DMS 273 (cell line): ENCODE data around the gene MIEF2.

Experiments
- DNase-seq: peaks from one replicate; lab custom pipeline; 2025; ENCODE audit not compliant: unreplicated experiment; lab: John Stamatoyannopoulos, UW

The MIEF2 gene

DNA sequence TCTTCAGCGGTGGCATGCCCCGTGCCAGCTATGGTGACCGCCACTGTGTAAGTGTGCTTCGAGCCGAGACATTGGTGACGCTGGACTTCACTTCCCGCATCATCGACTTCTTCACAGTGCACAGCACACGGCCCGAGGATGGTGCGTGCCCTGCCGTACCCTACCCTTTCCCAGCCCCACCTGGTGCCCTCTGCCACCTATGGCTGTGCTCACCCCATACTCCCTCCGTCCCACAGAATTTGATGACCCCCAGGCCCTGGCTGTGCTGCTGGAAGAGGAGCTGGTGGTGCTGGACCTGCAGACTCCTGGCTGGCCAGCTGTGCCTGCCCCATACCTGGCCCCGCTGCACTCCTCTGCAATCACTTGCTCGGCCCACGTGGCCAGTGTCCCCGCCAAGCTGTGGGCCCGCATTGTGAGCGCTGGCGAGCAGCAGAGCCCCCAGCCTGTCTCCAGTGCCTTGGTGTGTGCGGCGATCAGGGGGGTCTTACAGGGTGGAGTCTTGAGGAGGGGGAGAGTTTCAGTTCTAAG is 25.5 kb upstream of the MIEF2 start:
- DNase-seq: no peak

DNA sequence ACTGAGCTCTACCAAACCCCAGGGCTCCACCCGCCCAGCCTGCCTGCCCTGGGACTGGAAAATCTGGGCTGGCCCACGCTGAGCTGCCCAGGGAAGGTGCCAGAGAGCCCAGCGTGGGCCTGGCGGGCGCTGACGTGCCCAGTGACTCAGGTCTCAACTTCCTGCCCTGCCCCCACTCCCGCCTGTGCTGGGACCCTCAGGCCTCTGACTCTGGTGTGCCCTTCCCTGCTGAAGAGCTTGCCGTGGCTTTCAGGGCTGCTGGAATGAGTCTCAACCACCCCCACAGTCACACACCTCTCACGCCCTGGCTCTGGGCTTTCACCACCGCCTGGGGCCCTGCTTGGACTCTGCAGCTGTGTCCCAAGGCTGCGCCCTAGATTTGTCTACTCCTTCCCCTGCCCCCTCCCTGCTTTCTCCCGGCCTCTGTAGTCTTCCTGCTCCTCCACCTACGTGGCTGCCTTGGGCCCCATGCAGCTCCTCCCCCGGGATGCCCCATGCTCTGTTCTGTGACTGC is 24.7 kb upstream of the MIEF2 start:
- no peak for DNase-seq

DNA sequence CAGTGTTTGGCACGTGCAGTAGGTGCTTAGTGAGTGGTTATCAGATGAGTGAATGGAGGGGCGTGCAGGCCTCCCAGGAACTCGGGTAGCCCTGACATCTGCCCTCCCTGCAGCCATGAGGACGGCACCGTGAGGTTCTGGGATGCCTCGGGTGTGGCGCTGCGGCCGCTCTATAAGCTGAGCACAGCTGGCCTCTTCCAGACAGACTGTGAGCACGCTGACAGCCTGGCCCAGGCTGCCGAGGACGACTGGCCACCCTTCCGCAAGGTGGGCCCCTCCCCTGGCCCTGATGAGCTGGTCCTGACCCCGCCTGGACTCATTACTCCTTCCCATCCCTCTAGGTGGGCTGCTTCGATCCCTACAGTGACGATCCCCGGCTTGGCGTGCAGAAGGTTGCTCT is 24.0 kb upstream of the MIEF2 start:
- no peak for DNase-seq

DNA sequence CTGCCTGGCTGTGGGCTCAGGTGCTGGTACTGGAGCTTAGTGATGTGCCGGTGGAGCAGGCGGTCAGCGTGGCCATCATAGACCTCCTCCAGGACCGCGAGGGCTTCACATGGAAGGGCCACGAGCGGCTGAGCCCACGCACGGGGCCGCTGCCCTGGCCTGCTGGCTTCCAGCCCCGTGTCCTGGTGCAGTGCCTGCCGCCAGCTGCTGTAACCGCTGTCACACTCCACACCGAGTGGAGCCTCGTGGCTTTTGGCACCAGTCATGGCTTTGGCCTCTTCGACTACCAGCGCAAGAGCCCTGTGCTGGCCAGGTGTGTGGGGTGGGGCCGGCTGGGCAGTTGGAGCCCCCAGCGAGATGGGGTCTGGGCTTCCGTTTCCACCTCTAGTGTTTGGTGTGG is 23.0 kb upstream of the MIEF2 start:
- no peak for DNase-seq

DNA sequence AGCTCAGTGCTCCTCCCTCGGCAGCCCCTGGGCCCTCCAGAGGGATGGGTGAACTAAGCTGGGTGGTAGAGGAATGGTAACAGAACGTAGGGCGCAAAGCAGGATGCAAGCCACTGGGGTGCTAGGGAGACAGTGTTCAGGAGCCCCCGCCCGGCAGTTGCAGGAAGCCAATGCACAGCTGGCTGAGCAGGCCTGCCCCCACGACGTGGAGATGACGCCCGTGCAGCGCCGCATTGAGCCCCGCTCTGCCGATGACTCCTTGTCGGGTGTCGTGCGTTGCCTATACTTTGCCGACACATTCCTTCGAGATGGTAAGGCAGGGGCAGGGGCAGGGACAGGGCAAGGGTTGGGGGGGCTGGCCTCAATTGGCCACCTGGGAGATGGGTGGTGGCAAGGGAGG is 22.2 kb upstream of the MIEF2 start:
- DNase-seq: no peak

DNA sequence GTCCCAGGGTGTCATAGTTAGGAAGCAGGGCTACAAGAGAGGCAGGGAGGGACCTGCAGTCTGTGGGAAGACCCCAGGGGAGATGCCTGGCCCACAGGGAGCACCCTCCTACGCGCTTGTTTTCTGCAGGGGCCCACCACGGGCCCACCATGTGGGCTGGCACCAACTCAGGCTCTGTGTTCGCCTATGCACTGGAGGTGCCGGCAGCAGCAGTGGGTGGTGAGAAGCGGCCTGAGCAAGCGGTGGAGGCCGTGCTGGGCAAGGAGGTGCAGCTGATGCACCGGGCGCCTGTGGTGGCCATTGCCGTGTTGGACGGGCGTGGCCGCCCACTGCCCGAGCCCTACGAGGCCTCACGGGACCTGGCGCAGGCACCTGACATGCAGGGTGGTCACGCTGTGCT is 20.0 kb upstream of the MIEF2 start:
- DNase-seq: no peak

DNA sequence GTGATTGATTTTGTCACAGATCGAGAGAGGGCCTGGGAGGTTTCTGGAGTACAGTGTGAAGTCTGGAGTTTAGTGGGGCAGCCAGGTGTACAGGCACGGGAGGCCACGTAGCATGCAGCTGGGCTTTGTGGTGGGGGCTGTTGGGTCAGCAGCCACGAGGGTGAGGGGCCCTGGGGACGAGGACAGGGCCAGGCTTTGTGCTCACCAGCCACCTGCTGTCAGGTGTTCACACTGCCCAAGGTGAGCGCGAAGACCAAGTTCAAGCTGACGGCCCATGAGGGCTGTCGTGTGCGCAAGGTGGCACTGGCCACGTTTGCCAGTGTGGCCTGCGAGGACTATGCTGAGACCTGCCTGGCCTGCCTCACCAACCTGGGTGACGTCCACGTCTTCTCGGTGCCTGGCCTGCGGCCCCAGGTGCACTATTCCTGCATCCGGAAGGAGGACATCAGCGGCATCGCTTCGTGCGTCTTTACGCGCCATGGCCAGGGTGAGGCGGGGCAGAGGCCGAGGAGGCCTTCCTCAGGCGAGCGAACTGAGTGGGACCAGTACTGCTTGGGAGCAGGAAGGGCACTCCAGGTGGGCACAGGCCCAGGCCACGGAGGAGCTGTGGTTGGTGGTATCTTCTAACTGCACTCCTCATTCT is 19.1 kb upstream of the MIEF2 start:
- DNase-seq: no peak

DNA sequence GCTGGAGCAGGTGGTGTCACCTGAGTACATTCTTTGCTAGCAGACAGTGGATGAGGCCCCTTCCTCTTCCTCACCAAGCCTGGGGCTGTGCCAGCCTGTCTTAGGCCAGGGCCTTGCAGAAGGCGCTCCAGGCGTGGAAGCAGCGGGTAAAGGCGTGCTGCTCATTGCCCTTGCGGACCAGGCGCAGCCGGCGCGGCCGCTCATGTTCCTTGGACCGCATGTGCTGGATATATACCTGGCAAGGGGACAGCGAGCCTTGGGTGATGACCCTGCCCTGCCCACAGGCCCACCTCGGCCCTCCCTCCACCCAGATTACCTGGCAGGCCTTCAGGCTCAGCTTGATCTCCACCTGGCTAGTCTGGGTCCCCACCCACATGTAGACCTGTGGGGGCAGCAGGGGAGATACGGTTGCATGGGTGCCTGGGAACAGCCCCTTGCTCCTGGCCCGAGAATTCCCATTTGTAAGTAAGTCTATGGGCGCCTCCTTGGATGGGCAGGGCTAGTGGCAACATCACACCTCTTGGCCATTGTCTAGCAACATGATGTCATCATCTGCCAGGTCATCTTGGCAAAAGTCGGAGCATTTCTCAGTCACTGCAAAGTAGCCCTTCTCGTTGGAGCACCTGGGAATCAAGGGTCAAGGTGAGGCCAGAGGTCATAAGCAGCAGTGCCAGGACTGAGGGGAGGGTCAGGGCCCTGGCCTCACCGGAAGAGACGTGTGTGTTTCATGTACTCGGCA is 15.3 kb upstream of the MIEF2 start:
- no peak for DNase-seq

DNA sequence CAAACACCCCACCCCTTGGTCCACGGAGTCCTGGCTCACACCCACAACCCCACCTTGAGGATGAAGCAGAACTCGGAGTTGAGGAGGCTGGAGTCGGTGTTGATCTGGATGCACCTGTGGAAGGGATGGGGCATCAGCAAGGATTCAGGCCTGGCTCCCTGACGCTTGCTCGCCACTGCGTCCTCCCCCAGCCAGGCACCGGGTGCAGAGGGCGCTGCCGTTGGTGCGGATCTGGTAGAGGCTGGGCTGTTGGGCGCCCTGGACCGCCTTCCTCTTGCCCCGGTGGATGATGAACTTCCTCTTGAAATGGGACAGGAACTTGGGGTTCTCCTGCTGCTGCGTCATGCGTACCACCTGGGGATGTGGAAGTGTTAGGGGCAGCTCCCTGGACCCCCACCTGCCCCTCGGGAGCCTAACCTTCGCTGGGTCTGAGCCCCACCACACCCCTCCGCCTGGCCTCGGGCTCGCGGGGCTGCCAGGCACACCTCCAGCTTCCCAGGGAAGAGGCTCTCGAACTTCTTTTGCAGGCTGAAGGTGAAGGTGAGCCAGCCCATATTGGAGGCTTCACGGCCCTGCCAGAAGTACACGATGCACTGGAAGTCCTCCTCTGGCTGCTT is 14.2 kb upstream of the MIEF2 start:
- DNase-seq: no peak

DNA sequence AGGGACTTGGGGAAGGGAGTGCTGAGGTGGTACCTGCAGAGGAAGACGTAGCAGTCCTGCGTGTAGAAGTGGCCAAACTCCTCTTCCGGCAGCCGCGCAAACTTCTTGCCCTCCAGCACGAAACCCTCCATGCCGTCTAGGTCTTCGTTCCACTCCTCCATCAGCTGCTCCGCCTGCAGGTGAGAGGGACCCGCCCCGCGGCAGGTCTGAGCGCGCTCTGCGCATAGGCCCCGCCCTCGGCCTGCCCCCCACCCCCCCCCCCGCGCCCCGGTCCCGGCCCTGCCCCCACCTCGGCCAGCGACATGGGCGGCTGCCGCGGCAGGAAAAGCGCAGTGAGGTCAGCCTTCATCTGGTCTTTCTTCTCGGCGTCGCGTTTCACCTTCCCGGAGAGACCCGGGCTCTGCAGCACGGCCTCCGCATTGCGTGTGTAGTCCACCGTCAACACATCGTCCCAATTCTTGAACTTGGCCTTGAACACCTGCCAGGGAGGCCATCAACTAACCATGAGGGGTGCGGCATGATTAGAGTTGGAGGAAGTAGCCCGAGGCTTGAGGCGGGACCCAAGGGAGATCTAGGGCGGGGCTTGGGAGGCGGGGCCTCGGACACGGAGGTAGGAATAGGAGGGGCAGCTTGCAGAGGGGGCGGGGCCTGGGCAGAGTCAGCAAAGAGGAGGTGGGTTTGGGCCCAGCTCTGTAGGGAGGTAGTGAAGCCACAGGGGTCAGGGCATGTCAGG is 13.4 kb upstream of the MIEF2 start:
- DNase-seq: peak; percentile 29

DNA sequence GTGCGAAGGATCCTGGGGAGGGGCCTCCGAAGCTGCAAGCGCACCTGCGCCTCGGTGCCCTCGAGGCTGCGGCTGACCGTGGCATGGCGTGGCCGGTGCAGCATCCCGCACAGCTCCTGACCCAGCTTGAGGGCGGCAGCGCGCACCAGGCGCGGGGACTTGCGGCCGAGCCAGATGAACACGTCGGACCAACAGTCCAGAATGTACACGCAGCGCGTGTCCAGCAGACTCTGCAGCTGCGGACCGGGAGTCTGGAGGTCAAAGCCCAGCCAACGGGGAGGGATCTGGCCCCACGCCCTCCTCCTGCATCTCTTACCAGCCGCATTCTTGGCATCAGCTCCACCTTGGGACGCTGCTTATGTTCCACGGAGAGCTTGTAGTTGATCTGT is 12.9 kb upstream of the MIEF2 start:
- no peak for DNase-seq

DNA sequence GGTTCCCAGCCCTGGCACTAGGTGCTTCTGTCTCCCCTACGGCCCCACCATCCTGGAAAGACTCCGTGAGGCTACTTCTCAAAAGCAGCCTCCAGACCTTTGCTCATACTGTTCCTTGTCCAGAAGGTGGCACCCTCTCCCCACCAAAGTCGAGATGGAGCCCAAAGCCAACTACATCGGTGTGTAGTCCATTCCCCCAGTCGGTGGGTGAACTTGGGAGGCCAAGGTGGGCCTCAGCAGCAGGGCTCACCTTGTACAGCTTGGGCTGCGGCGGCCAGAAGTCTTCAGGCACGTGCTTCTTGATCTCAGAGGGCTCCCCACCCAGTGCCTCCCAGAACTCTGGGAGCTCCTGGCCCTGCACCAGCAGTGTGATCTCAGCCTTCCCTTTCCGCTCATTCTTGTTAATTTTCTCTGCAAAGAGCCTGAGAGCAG is 12.1 kb upstream of the MIEF2 start:
- peak; percentile 81 for DNase-seq

DNA sequence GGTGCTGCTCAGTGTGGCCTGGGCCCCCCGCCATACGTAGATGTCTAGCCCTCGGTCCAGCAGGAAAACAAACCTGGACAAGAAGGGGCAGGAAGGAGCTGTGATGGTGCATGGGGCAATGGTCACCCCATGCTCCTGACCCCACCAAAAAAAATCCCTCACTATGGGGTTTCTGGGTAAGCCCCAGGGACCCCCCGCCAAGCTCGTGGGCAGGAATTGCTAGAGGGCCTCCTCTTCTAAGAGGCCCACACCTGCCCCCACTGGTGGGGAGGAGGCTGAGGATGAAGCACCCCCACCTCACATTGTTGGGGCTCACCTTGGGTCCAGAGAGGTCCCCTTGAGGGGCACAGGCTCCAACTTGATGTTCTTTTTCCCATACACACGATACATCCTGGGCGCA is 11.7 kb upstream of the MIEF2 start:
- no peak for DNase-seq

DNA sequence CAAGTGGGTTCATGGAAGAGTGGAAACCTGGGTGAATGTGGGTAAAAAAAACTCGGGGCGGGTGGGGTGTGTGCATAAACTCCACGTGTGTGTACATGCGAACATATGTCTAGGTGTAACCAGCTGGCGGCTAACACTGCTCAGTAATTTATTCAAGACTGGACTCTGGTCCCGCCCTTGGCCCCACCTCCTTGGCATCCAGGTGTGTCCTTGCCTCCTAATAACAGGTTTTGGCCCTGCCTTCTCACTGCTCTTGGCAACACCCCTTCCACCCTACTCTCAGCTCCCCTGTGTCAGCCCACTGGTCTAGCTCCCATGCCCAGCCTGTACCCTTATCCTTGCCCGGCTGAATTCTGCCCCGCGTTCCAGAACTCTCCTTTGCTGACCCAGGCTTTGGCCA is 10.2 kb upstream of the MIEF2 start:
- DNase-seq: peak; percentile 17

DNA sequence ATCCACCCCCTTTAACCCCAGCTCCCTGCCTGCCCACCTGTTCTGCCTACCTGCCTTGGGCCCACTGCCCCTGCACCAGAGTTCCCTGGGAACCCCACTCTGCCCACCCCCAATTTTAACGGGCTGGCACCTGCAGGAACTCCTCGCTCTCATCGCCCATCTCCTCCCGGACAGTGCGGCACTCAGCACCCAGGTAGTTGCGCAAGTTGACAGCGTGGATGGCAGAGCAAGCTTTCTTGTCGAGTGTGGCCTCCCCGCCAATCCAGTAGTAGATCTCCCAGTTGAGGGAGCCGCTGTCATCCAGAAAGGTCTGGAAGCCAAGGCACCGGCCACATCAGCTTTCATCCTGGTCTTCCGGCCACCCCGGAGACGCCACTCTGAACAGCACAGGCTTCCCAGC is 9.8 kb upstream of the MIEF2 start:
- no peak for DNase-seq

DNA sequence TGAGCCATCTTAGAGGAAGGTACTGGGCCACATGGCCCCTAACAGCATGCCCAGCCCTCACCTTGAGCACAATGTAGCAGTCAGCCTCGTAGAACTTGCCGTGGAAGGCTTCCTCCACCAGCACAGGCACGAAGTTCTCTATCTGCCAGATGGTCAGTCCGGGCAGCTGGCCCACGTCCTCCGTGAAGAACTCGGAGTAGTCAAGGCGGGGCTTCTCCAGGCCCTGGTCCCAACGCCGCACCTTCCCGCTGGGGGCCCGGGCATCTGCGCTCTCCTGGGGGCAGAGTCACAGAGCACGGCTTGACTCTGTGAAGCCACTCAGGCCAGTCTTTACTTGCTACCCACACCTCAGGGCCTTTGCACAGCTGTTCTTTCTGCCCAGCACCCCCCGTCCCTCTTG is 9.3 kb upstream of the MIEF2 start:
- DNase-seq: no peak

DNA sequence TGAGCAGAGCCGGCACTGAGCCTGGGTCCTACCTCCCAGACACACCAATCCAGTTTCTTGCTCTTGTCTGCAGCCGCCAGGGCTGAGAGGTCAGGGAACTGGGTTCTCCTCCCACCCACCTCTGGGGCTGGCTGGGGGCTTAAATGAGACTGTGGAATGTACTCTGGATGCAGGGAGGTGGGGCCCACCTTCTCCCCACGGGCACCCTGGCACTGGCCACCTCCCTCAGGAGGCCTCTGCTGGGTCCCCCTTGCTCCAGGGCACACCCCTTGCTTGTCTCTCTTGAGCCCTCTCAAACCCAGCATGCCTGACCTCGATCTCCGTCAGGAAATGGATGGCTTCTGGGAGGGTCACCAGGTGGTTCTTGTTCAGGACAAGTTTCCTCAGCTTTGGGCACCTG is 8.3 kb upstream of the MIEF2 start:
- DNase-seq: no peak

DNA sequence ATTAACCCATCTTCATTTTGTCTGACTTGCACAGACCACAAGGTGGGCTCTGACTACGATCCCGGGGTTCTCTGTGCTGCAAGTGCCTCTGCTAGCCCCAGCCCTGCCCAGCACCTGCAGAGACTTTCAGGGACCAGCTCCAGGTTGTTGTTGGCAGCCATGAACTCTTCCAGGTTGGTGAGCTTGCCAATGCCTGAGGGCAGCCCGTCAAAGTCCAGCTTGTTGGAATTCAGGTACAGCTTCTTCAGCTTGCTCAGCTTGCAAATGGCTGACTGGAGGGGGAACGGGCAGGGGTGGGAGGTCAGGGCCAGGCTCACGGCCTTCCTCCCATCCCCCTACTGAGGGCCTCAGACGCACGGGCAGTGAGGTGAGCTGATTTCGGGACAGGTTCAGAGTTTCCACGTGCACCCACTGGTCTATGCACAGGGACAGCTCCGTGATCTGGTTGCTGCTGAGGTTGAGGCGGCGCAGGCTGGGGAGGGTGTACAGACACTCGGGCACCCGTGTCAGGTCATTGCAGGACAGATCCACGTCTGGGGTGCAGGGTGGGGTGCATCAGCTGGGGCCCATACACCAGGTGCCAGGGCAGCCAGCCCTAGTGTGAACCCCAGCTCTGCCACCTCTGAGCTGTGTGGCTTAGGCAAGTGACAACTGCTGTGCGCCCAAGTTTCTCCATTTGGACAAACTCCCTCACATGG is 7.1 kb upstream of the MIEF2 start:
- DNase-seq: no peak

DNA sequence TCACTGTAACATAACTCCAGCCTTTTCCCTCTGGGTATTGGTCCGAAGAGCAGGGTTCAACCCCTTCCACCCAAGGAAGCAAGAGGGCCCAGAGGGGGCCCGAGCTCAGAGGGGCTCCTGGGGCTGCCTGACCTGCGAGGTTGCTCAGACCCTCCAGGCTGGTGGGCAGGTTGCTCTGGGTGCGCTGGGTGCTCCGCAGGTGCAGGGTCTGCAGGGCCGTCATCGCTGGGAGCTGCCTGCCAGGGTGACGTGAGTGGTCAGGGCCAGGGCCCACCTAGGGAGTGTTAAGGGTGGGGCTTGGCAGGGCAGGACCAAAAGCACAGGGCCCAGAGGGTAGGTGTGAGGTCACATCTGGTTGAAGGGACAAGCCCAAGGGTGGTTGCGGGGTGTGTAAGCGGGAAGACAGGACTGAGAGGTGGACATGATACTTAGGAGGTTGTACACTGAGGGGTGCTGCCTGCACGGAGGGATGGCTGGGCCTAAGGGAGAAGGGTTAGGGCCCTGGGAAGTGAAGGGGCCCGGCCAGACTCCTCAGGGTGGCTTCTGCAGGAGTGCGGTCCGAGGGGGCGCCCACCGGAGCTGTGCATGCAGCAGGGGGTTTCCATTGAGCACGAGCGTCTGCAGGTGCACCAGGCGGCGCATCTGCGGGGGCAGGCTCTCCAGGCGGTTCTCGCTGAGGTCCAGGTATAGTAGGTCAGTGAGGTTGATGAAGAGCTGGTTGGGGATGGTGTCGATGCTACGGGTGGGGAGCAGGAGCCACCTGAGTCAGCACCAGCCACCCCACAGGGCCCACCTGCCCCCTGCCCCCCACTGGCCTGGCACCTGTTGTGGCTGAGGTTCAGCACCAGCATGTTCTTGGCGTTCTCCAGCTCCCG is 6.3 kb upstream of the MIEF2 start:
- DNase-seq: no peak
